ENCODE results near the gene SNAPC4.

GRCh38 chr9:136353757-136354488 is 46.0 kb downstream of the SNAPC4 start:
- TF ChIP-seq POLR2A (IDR thresholded peaks at IDR 0.05; ENCODE audit: low read depth, low read length) (no peak), POLR2AphosphoS5 (IDR thresholded peaks at IDR 0.05; ENCODE audit: low read depth, low read length) (no peak)

Data from GM12891 (cell line).